Measurements from ENCODE around the gene PIK3R2. TPM values are rescaled to one million over a fixed set of nuclear protein-coding genes. Genes with fewer than 3 reads are reported as not detected.

The PIK3R2 gene
- total RNA-seq, 1 donor from 2014 or later: 21.6 TPM

DNA sequence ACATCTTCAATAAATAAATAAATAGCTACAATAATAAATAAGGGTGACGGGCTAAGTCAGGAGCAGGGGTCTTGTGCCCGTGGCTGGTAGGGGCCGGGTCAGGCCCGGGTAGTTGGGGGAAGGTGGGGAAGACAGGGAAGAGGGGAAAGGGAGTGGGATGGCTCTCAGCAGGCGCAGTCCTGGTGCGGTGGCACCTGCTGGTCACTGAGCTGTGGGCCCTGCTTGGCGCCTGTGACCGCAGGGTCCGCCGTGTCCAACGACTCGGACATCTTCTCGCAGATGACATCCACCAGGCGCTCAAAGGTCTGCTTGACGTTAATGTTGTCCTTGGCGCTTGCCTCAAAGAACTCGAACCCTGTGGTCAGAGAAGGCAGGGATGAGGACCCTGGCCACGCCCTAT lies 44.3 kb downstream of the PIK3R2 start:
- no peak for TF ChIP-seq CTCF (IDR thresholded peaks at IDR 0.05)
- intact Hi-C loops (cut with DNase I): no loop called here
- Histone ChIP-seq H3K4me3 (no peak overlapping the region), H3K27me3 (ENCODE audit: low read depth) (no peaks in the 10 kb centered on the region), H3K27ac (no peak overlapping the region), H3K9me3 (no peaks in the 10 kb centered on the region), H3K36me3 (peaks cover 43% of the 10 kb centered on the region), H3K4me1 (peaks cover 15% of the 10 kb centered on the region)
- DNase-seq (no peak), ATAC-seq (no peak)

GRCh38 chr19:18197941-18198340 lies 45.0 kb downstream of the PIK3R2 start:
- H3K4me3 ChIP-seq: no peak overlapping the region
- H3K27me3 ChIP-seq (ENCODE audit: low read depth): no peaks in the 10 kb centered on the region
- peaks cover 21% of the 10 kb centered on the region for H3K4me1 ChIP-seq
- peaks cover 43% of the 10 kb centered on the region for H3K36me3 ChIP-seq
- no peaks in the 10 kb centered on the region for H3K9me3 ChIP-seq
- no peak for DNase-seq
- no peak for TF ChIP-seq CTCF (IDR thresholded peaks at IDR 0.05)
- no peak overlapping the region for H3K27ac ChIP-seq
- intact Hi-C loops (cut with DNase I): no loop called here
- no peak for ATAC-seq

GRCh38 chr19:18198374-18198773 lies 45.4 kb downstream of the PIK3R2 start:
- Histone ChIP-seq H3K36me3 (peaks cover 43% of the 10 kb centered on the region), H3K9me3 (no peaks in the 10 kb centered on the region), H3K4me1 (peaks cover 26% of the 10 kb centered on the region), H3K27me3 (ENCODE audit: low read depth) (no peaks in the 10 kb centered on the region), H3K4me3 (no peak overlapping the region), H3K27ac (no peak overlapping the region)
- DNase-seq (no peak), ATAC-seq (no peak)
- TF ChIP-seq CTCF (IDR thresholded peaks at IDR 0.05): no peak
- intact Hi-C loops (cut with DNase I): no loop called here

DNA sequence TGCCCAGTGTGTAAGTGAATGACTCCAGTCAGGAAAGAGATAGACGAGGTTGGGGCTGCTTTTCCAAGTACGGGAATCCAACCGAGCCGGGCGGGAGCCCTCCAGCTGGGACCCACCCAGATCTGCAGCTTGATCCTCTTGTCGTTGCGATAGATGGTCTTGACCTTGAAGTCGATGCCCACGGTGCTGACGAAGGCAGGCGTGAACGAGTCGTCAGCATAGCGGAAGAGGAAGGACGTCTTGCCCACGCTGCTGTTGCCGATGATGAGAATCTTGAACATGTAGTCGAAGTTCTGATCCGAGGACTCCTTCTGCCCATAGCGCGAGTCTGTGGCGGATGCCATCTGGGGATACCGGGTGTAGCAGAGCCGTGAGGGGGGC lies 49.4 kb downstream of the PIK3R2 start:
- Histone ChIP-seq H3K27ac (no peak overlapping the region), H3K36me3 (peaks cover 27% of the 10 kb centered on the region), H3K27me3 (ENCODE audit: low read depth) (no peaks in the 10 kb centered on the region), H3K4me3 (no peak overlapping the region), H3K4me1 (peaks cover 25% of the 10 kb centered on the region), H3K9me3 (no peaks in the 10 kb centered on the region)
- DNase-seq (no peak), ATAC-seq (no peak)
- TF ChIP-seq CTCF (IDR thresholded peaks at IDR 0.05): no peak
- intact Hi-C loops (cut with DNase I): loop anchor here (10.0 kb wide), 1 partner anchor 52 kb away; a partner anchor contains a TSS

GRCh38 chr19:18202778-18203407 lies 49.9 kb downstream of the PIK3R2 start:
- H3K4me1 ChIP-seq: peaks cover 25% of the 10 kb centered on the region
- ATAC-seq (no peak), DNase-seq (no peak)
- no peaks in the 10 kb centered on the region for H3K9me3 ChIP-seq
- H3K27me3 ChIP-seq (ENCODE audit: low read depth): no peaks in the 10 kb centered on the region
- TF ChIP-seq CTCF (IDR thresholded peaks at IDR 0.05): no peak
- intact Hi-C loops (cut with DNase I): loop anchor here (10.0 kb wide), 1 partner anchor 52 kb away; a partner anchor contains a TSS
- H3K27ac ChIP-seq: no peak overlapping the region
- H3K36me3 ChIP-seq: peaks cover 24% of the 10 kb centered on the region
- H3K4me3 ChIP-seq: peak overlapping the region; percentile 81
